Activated CD8-positive, alpha-beta T cell treated with anti-CD3 and anti-CD28 coated beads for 36 hours (primary cell): ENCODE measurements around the gene HMG20A. TPM values are rescaled to one million over a fixed set of nuclear protein-coding genes. Genes with fewer than 3 reads are reported as not detected.

ENCODE experiments used
- ATAC-seq: fragments of 200-7000 bp; cut with Tn5 transposase; one replicate; pipeline ENCODE4 v1.10.0; 2021; ENCODE audit warnings: mild to moderate bottlenecking, moderate library complexity
- CTCF ChIA-PET: fragments of 350-600 bp; sonication (Branson Sonifier 250); formaldehyde crosslinking; loops from one replicate; lab custom pipeline; 2021; ENCODE audit warnings: antibody characterized with exemption; lab: Charles Lee
- POLR2A ChIA-PET: fragments of 350-600 bp; sonication (Branson Sonifier 250); formaldehyde crosslinking; loops from one replicate; lab custom pipeline; 2021; ENCODE audit warnings: antibody characterized with exemption; lab: Charles Lee
- DNase-seq: peaks from one replicate; pipeline ENCODE4 v3.0.0-alpha.2; 2020
- H3K27ac Mint-ChIP-seq: one replicate; pipeline ENCODE4 v1.8.0; 2021; ENCODE audit warnings: mild to moderate bottlenecking, mixed read lengths
- H3K27me3 Mint-ChIP-seq: one replicate; pipeline ENCODE4 v1.8.0; 2021; ENCODE audit warnings: mixed read lengths
- H3K36me3 Mint-ChIP-seq: one replicate; pipeline ENCODE4 v1.8.0; 2021; ENCODE audit warnings: low read depth, mixed read lengths
- H3K4me1 Mint-ChIP-seq: one replicate; pipeline ENCODE4 v1.8.0; 2021; ENCODE audit warnings: low read depth, mixed read lengths
- H3K4me3 Mint-ChIP-seq: one replicate; pipeline ENCODE4 v1.8.0; 2021; ENCODE audit warnings: mild to moderate bottlenecking, moderate library complexity, mixed read lengths
- H3K9me3 Mint-ChIP-seq: one replicate; pipeline ENCODE4 v1.8.0; 2021; ENCODE audit warnings: mixed read lengths
- intact Hi-C: fragments of 100-400 bp; cut with micrococcal nuclease; formaldehyde crosslinking; loops from one replicate; pipeline ENCODE4 v1.10.0; 2022
- total RNA-seq, 2 experiments: library from RNA; stranded (reverse); gene quantifications; one replicate each; pipeline ENCODE4 v1.2.3, GENCODE V29; 2021
- TF ChIP-seq, protein P1 (sequence below): fragments of 200-600 bp; IDR thresholded peaks from one replicate; pipeline ENCODE4 v1.8.0; 2022; ENCODE audit warnings: antibody characterized with exemption, mild to moderate bottlenecking

The HMG20A gene
- total RNA-seq, 2 experiments from 2014 or later: 44.4 to 44.9 TPM

DNA sequence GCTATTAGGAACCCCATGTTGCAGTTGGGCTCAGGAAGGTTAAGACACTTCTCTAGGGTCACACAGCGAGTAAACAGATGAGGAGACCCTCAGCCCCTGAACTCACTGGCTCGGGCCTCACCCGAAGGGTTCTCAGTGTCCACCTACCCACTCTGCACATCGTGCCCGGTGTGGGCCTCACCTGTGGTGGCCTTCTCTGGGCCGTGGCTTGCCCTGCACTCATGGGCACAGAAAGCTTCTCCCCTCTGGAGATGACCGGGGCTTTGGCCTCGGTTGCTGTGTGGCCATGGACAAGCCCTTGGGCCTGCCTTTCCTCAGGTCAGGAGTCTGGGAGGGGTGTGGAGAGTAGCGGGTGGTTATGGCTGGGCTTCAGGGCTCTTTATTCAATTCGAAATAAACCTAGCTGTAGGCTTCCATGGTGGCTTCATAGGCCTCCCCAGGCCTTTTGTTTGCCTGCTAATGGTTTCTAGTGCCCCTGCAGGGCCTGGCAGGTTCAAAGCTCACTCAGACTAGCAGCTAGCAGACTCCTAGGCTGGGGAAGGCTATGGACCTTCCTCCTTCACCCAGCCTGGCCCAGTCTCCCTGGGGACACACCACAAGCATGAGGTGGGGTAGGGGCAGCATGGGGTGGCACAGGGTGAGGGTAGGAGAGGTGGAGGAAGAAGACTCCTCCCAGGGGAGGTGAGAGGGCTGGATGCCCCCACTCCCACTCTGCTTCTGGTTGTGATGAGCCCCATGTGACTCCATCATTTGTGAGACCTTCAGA lies 108.9 kb downstream of the HMG20A start:
- H3K4me3 Mint-ChIP-seq: no peak overlapping the region
- no peak overlapping the region for H3K27ac Mint-ChIP-seq
- TF ChIP-seq, protein P1, sequence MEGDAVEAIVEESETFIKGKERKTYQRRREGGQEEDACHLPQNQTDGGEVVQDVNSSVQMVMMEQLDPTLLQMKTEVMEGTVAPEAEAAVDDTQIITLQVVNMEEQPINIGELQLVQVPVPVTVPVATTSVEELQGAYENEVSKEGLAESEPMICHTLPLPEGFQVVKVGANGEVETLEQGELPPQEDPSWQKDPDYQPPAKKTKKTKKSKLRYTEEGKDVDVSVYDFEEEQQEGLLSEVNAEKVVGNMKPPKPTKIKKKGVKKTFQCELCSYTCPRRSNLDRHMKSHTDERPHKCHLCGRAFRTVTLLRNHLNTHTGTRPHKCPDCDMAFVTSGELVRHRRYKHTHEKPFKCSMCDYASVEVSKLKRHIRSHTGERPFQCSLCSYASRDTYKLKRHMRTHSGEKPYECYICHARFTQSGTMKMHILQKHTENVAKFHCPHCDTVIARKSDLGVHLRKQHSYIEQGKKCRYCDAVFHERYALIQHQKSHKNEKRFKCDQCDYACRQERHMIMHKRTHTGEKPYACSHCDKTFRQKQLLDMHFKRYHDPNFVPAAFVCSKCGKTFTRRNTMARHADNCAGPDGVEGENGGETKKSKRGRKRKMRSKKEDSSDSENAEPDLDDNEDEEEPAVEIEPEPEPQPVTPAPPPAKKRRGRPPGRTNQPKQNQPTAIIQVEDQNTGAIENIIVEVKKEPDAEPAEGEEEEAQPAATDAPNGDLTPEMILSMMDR: no peak
- no peaks in the 10 kb centered on the region for H3K27me3 Mint-ChIP-seq
- ChIA-PET CTCF (interaction anchor here (1.4 kb wide), 1 partner anchor 14 kb away, joined by 7 read pairs; no protein-coding TSS in a partner anchor), POLR2A (no interaction called here)
- H3K9me3 Mint-ChIP-seq: no peaks in the 10 kb centered on the region
- intact Hi-C loops: no loop called here
- no peaks in the 10 kb centered on the region for H3K36me3 Mint-ChIP-seq
- no peak for DNase-seq
- no peaks in the 10 kb centered on the region for H3K4me1 Mint-ChIP-seq
- no peak for ATAC-seq

DNA sequence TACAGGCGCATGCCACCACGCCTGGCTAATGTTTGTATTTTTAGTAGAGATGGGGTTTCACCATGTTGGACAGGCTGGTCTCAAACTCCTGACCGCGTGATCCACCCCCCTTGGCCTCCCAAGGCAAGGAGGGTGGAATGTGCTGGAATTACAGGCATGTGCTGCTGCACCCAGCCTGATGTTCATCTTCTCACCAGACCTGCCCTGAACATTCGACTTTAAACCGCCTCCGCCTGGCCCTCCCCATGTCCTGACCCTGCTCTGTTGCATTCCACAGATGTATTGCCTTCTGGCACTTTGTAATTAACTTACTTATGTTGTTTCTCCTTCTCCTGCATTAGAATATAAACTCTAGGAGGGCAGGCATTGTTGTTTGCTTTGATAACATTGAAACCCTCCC lies 109.9 kb downstream of the HMG20A start:
- H3K27me3 Mint-ChIP-seq: no peaks in the 10 kb centered on the region
- H3K9me3 Mint-ChIP-seq: no peaks in the 10 kb centered on the region
- ChIA-PET POLR2A (no interaction called here), CTCF (no interaction called here)
- intact Hi-C loops: no loop called here
- H3K4me3 Mint-ChIP-seq: no peak overlapping the region
- H3K36me3 Mint-ChIP-seq: no peaks in the 10 kb centered on the region
- ATAC-seq: no peak
- TF ChIP-seq, protein P1: no peak
- no peaks in the 10 kb centered on the region for H3K4me1 Mint-ChIP-seq
- no peak for DNase-seq
- H3K27ac Mint-ChIP-seq: no peak overlapping the region

DNA sequence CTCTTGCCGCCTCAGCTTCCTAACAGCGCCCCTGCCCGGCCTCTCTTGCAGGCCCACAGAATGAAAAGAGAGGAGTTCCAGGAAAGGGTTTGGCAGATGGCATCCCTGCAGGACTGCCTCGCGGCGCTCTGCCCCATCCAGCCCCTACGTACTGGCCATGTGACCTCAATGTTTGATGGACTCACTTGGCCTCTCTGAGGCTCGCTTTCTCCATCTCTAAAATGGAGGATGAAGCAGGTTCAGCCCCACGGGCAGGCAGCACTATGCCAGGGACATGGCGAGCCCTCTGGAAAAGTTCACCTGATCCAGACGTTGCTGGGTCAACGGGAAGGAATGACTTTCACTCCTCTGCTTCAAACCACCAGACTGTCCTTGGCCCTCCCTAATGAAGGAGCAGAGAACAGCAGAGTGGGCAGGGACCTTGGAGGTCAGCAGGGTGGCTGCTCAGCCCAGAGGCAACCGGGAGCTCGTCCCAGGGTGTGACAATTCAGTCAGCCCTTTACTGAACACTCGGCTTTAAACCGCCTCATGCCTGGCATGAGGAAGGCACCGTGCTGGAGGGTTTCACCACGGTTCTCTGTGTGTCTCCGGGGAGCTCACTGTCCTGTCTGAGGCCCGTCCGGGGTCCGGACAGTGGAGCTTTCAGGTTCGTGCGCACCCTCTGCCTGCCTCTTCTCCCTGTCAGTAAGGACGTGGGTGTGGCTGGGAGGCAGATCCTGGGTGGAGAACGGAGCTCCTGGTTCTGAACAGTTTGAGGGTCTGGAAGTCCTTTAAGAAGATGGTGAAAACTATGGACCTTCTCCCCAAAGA lies 110.7 kb downstream of the HMG20A start:
- CTCF ChIA-PET: interaction anchor here (3.3 kb wide), 1 partner anchor 12 kb away, joined by 21 read pairs; no protein-coding TSS in a partner anchor
- Mint-ChIP-seq H3K9me3 (no peaks in the 10 kb centered on the region), H3K27me3 (no peaks in the 10 kb centered on the region), H3K4me3 (no peak overlapping the region), H3K4me1 (no peaks in the 10 kb centered on the region), H3K27ac (no peak overlapping the region), H3K36me3 (no peaks in the 10 kb centered on the region)
- POLR2A ChIA-PET: no interaction called here
- no peak for ATAC-seq
- TF ChIP-seq, protein P1: no peak
- no peak for DNase-seq
- intact Hi-C loops: no loop called here

DNA sequence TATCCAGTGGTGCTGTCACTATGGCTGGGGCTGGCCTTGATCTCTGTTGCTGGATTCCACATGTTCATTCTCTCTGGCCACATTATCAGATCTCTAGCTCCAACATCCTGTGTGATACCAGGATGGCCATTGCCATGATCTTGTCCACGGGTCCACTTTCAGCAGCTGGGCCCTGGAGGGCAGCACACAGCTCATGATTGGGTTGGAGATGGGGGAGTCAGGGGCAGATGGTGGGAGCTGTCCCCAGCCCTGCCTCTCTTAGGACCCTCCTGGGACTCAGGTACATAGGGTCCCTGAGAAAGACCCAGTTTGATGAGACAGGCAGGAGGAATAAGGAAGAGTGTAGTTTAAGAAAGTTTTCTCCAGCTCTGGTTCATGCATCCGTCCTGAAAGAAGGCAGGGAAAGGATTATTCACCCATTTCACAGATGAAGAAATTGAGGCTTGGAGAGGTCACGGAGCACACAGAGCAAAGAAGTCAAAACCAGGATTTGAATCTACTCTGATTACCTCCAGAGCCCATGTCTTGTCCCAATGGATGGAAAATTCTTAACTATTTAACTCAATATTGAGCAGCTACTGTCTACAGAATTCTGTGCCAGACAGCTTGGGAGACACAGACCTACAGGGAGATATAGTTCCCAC lies 111.5 kb downstream of the HMG20A start:
- CTCF ChIA-PET: interaction anchor here (1.2 to 3.3 kb wide), 2 partner anchors 11 to 420 kb away, joined by 3 to 21 read pairs; no protein-coding TSS in a partner anchor
- ATAC-seq: no peak
- H3K36me3 Mint-ChIP-seq: no peaks in the 10 kb centered on the region
- no peak overlapping the region for H3K27ac Mint-ChIP-seq
- no peaks in the 10 kb centered on the region for H3K27me3 Mint-ChIP-seq
- POLR2A ChIA-PET: no interaction called here
- TF ChIP-seq, protein P1: no peak
- no peaks in the 10 kb centered on the region for H3K4me1 Mint-ChIP-seq
- intact Hi-C loops: no loop called here
- no peaks in the 10 kb centered on the region for H3K9me3 Mint-ChIP-seq
- no peak overlapping the region for H3K4me3 Mint-ChIP-seq
- no peak for DNase-seq
